ENCODE results near the gene PLPP3.

The PLPP3 gene

DNA sequence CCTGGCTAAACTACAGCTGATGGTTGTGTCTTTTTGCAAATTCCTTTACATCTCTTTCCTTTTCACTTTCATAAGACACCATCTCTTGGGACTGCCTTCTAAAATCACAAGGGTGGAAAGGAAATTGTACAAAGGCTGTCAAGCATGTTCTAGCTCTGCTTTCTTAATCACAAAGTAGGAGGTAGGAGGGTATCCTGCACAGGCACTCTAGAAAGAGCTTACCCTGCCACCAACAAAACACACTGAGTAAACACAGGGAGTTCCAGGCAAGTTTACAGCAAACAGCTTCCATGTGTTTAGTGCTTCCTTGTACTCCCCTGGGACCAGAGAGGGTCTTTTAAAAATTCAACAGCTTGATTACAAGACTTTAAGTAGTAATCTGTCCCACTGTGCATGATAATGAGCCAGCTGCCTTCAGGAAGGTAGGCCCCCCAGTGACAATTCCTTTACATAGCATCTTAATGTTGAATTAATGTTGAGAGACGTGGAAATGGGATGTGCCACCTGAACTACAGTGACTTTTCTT lies 2.4 kb downstream of the PLPP3 start:
- no peak for DNase-seq (ENCODE audit: low read depth in 3 of 3, low spot score in 1 of 3)

GRCh38 chr1:56575865-56576264 lies 3.5 kb downstream of the PLPP3 start:
- no peak for DNase-seq (ENCODE audit: low read depth in 3 of 3, low spot score in 1 of 3)

DNA sequence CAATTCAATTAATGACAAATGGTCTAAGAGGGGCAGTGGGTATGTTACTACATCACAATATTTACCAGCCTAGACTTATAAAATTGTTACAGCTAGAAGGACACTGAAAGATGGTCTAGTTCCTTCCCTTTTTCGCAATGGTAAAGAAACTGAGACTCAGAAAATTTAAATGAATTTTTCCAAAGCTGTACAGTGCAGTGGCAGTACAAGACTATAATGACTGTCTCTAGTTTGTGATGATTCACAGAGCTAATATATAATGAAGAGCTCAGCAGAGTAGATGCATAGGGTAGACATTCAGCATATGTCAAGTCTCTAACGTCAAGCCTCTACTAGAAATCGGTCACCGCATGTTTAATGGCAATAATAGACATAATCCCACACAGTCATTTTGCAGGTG lies 4.6 kb downstream of the PLPP3 start:
- no peak for DNase-seq (ENCODE audit: low read depth in 3 of 3, low spot score in 1 of 3)

GRCh38 chr1:56573311-56573710 lies 6.1 kb downstream of the PLPP3 start:
- DNase-seq (ENCODE audit: low read depth in 3 of 3, low spot score in 1 of 3) = no peak

DNA sequence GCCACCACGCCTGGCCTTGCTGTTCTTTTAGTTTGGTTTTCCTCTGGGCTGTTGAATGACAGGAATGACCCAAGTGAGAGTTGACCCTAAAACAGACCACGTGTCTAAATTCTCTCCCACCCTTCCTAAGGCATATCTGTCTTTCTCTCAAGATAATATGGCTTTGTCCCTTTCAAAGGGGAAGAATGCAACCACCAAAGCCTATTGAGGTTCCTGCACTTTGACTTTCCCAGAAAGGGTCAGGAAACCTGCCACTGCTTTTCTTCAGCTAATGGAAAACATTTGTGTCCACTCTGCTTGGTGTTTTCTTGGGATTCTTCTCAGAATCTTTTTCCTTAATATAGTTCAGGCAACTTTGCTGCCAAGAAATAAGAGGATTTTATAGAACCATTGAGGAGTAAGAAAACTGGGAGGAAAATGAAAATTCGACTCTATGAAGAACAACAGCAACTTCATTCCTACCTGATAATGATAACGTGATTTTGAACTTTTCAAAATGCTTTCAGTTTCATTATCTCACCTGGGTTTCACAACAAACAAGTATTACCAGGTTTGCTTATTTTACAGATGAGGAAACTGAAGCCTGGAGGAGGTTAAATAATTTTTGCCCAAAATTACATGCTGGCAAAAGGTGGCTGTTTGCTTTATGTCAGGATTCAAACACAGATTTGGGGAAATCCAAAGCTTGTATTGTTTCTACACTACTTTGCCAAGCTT lies 6.9 kb downstream of the PLPP3 start:
- DNase-seq (ENCODE audit: low read depth in 3 of 3, low spot score in 1 of 3) = no peak

- DNase-seq (ENCODE audit: low read depth in 3 of 3, low spot score in 1 of 3) = no peak
These were observed 7.9 kb downstream of the PLPP3 start for GRCh38 chr1:56571448-56571847.

DNA sequence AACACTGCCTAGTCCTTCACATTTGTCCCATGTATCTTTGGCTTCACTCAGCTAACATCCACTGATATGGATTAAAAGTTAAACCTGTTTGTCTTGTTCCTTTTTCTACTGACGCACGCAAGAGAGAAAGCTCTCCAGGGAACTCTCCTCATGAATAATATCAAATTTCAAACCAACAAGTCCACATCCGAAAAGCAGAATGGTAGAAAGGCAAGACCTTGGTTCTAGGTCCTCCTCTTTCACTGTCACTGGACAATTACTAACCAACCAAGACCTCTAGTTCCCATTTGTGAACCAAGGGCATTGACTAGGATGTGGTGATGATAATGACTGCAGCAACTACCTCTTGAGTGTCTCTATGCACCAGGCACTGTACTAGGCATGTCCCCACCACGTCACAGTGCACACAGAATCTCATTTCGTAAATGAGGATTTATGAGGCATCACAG lies 8.4 kb downstream of the PLPP3 start:
- no peak for DNase-seq (ENCODE audit: low read depth in 3 of 3, low spot score in 1 of 3)

- no peak for DNase-seq (ENCODE audit: low read depth in 3 of 3, low spot score in 1 of 3)
These were observed 9.7 kb downstream of the PLPP3 start for GRCh38 chr1:56569661-56570060.

DNA sequence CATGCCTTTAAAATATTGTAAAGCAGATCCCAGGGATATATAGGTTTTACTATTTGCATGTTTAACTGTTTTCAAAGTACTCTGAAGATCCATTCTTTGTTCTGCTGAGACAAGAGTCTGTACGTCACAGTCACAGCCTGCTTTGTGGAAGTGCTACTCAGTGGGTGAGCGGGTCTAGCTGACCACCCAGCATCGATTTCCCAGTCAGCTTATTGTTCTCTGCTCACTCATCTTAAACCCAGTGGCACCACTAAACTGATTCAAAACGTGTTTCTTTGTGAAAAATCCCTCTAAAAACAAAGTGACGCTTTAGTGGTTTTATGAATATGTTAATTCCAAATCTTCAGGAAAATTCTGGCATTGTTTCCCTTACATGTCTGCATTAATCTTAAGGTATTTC lies 12.4 kb downstream of the PLPP3 start:
- no peak for DNase-seq (ENCODE audit: low read depth in 3 of 3, low spot score in 1 of 3)

GRCh38 chr1:56566061-56566744 lies 13.2 kb downstream of the PLPP3 start:
- no peak for DNase-seq (ENCODE audit: low read depth in 3 of 3, low spot score in 1 of 3)

DNA sequence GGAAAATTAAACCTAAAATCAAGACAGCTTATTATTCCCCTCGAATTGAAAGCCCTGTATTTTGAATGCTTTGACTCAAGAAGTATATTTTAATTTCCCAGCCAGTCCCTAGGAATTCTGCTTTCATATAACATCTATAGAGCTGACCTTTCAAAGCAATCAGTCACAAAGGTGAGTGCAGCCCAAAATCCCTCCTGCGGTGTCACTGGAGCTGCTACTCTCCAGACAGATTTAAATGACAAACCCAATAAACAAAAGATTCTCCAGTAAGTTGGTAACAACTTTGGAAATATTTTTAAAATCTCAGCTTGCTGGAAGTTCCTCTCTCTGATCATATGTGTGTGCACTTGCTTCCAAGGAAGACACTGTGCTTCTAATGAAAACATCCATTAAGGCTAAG lies 14.7 kb downstream of the PLPP3 start:
- DNase-seq (ENCODE audit: low read depth in 3 of 3, low spot score in 1 of 3) = no peak

DNA sequence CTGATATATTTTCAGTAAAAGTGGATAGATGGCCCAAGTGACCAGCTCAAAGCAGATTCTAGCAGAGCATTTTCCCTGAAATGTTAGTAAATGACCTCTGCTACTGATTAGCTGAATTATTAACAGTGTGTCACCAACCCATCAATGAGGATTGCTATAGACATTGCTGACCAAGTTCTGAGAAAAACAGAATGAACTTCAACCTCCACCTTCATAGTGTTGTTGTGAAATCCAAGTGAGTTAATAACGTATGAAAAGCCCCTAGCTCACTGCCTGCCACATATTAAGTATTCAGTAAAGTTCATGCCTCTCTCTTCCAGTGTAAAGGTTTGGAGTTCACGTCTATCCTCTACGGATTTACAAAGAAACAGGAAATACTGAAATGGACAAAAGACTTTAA lies 15.8 kb downstream of the PLPP3 start:
- no peak for DNase-seq (ENCODE audit: low read depth in 3 of 3, low spot score in 1 of 3)

DNA sequence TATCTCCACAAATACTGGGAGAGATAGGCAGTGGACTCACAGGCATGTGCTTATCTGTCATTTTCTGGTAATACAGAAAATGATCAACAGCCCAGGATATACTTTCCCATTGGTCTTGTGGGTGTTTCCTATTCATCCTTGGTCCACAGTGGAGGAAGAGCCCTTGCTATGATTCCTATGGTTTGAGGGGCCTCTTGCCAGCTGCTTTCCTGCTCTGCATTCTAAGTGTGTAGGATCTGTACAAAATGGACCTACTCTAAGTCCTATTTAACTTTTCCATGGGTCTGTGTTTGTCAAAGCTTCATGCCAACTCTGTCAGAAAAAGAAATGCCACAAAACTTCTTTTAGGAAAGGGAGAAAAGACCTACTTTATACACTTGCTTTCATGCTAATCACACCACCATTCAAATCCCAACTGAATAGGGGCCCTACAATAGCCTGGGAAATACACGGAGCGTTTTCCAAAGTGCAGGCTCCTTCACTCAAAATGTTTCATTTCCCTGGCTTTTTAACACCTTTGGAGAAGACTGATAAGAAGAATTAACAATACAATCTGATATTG lies 16.4 kb downstream of the PLPP3 start:
- DNase-seq (ENCODE audit: low read depth in 3 of 3, low spot score in 1 of 3) = no peak

- no peak for DNase-seq (ENCODE audit: low read depth in 3 of 3, low spot score in 1 of 3)
These were observed 17.9 kb downstream of the PLPP3 start for GRCh38 chr1:56561227-56562019.

DNA sequence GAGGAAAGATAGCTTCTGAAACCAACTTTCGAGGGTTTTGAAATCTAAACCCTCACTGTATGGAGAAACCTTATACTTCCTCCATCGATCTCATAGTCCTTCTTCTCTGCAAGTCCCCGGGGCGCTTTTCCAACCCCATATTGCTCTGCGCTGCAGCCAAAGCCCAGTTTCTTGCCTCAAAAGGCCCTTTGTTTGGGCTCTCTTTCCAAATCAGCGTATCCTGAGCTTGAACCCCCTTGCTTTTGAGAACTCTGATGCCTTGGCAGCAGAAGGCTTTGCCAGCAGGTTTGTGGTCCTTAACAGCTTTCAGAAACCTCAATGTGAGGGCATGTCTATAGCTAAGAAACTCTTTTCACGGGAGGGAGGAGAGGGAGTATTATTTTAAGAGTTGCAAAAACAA lies 21.6 kb downstream of the PLPP3 start:
- DNase-seq (ENCODE audit: low read depth in 3 of 3, low spot score in 1 of 3) = no peak

DNA sequence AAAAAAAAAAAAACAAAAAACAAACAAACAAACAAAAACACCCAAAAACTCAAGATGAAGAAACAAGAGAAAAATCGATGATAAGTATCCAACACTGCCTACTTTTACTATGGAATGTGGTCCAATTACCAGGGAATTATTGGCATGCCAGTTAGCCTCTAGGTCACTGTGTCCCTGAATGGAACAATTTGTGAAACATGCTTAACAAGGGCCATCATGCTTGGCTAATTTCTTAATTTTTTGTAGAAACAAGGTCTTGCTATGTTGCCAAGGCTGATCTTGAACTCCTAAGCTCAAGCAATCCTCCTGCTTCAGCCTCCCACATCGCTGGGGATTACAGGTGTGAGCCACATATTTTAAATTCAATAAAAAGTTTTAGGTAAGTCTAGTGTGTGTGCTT lies 23.9 kb downstream of the PLPP3 start:
- DNase-seq (ENCODE audit: low read depth in 3 of 3, low spot score in 1 of 3) = no peak

DNA sequence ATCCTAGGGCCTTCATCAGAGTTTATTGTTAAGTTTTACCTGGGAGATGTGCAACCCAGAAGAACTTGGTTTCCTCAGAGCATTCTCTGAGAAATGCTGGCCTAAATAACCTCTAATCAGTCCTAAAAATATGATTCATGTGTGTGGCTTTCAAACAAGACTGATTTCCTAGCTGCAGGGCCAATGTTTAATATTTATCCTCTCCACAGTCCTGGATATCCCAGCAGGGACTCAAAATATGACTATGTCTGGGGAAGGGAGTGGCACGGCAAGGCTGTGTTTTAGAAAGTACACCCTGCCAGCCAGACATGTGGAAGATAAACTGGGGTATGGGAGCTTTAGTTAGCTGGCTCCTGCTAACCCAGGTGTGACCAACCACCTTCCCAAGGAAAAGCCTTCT lies 26.3 kb downstream of the PLPP3 start:
- no peak for DNase-seq (ENCODE audit: low read depth in 3 of 3, low spot score in 1 of 3)

GRCh38 chr1:56552349-56552748 lies 27.0 kb downstream of the PLPP3 start:
- DNase-seq (ENCODE audit: low read depth in 3 of 3, low spot score in 1 of 3) = no peak

DNA sequence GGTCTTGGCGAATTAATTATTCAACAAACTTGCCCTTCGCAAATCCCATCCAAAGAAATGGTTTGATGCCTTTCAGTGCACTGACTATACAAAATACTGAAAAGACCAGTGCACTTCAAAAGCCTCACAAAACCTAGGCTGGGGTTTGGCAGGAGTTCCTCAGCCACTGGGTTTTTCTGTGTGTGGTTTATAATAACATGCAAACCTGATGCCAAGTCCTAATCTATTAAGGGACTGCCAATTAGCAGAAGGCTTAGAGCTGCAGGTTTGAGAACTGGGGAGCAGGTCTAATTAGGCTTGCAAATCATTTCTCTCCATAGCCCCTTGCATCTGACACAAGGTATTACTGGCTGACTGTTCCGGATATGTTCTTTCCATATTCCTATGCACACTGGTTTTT lies 27.7 kb downstream of the PLPP3 start:
- DNase-seq (ENCODE audit: low read depth in 3 of 3, low spot score in 1 of 3) = no peak

DNA sequence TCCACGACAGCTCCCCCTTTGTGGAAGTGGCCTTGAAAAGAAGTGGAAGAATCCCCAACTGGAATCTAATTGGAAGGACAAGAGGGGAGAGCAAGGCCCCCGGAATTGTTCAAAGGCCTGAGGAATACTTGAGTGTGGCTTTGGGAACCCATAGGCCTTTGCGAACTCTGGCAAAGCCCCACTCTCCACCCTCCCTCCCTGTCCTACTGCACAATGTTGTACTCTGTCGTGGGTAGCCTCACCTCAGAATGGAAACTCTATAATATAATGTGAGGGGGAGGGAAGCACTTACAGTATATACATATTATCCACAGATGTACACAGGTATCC lies 28.5 kb downstream of the PLPP3 start:
- DNase-seq (ENCODE audit: low read depth in 3 of 3, low spot score in 1 of 3) = no peak

- no peak for DNase-seq (ENCODE audit: low read depth in 3 of 3, low spot score in 1 of 3)
These were observed 29.1 kb downstream of the PLPP3 start for GRCh38 chr1:56550138-56550858.

All from stimulated activated CD4-positive, alpha-beta T cell treated with anti-CD3 and anti-CD28 coated beads, TNF-alpha, amount 100 ng/mL, for 1 hour (primary cell).